Fibroblast of lung (primary cell): ENCODE measurements around the gene ASPRV1. TPM values are rescaled to one million over a fixed set of nuclear protein-coding genes. Genes with fewer than 3 reads are reported as not detected.

Experiments
- DNase-seq, 2 donors: peaks; one replicate each; pipeline versions ENCODE4 v3.0.0 to v3.0.0-alpha.2; 2010; ENCODE audit warnings: low read depth in 2 of 2
- H2AFZ ChIP-seq: 2 replicates; pipeline ENCODE4 v1.5.1; 2012; ENCODE audit warnings: low read length, control low read depth, inconsistent platforms
- H3K27ac ChIP-seq: 2 replicates; pipeline ENCODE4 v1.5.1; 2011; ENCODE audit warnings: low read length, control low read depth; ENCODE audit not compliant: insufficient read depth
- H3K27me3 ChIP-seq: 2 replicates; pipeline ENCODE4 v1.5.1; 2011; ENCODE audit warnings: mild to moderate bottlenecking, low read length; ENCODE audit not compliant: control insufficient read depth, insufficient read depth
- H3K36me3 ChIP-seq: 2 replicates; pipeline ENCODE4 v1.5.1; 2011; ENCODE audit warnings: low read length; ENCODE audit not compliant: control insufficient read depth, insufficient read depth
- H3K4me1 ChIP-seq: 2 replicates; pipeline ENCODE4 v1.5.1; 2011; ENCODE audit warnings: low read length; ENCODE audit not compliant: control insufficient read depth, insufficient read depth; ENCODE audit errors: extremely low read depth
- H3K4me2 ChIP-seq: 2 replicates; pipeline ENCODE4 v1.5.1; 2011; ENCODE audit warnings: low read length, control low read depth; ENCODE audit not compliant: insufficient read depth; ENCODE audit errors: extremely low read depth
- H3K4me3 ChIP-seq, 4 experiments: fragments of 200-600 bp in 1 of 4; sonication (generic) in 1 of 4; replicated peaks in 1 of 4; 2 replicates each; pipeline ENCODE4 v1.5.1; 2011 to 2016; ENCODE audit warnings: low read length in 4 of 4, low read depth in 3 of 4, mild to moderate bottlenecking in 3 of 4, control low read depth in 2 of 4, inconsistent platforms in 1 of 4, mixed read lengths in 1 of 4; ENCODE audit not compliant: insufficient read depth in 1 of 4; ENCODE audit errors: control extremely low read depth in 1 of 4
- H3K79me2 ChIP-seq: 2 replicates; pipeline ENCODE4 v1.5.1; 2012; ENCODE audit warnings: mild to moderate bottlenecking, low read length, inconsistent platforms; ENCODE audit not compliant: control insufficient read depth, insufficient read depth
- H3K9ac ChIP-seq: 2 replicates; pipeline ENCODE4 v1.5.1; 2011; ENCODE audit warnings: mild to moderate bottlenecking, low read length, control low read depth; ENCODE audit not compliant: insufficient read depth
- H3K9me3 ChIP-seq: 2 replicates; pipeline ENCODE4 v1.5.1; 2012; ENCODE audit warnings: low read depth, low read length; ENCODE audit not compliant: control insufficient read depth, insufficient read depth
- H4K20me1 ChIP-seq: 2 replicates; pipeline ENCODE4 v1.5.1; 2011; ENCODE audit warnings: low read length; ENCODE audit not compliant: control insufficient read depth, insufficient read depth; ENCODE audit errors: extremely low read depth
- CTCF ChIP-seq, 2 donors: IDR thresholded peaks in 1 of 2; conservative IDR thresholded peaks in 1 of 2; 1 replicate in 1 of 2; 2 replicates in 1 of 2; pipeline ENCODE4 v1.5.1; 2011 to 2012; ENCODE audit warnings: low read length in 2 of 2, control low read depth in 1 of 2, inconsistent platforms in 1 of 2, low read depth in 1 of 2, mild to moderate bottlenecking in 1 of 2
- EZH2 ChIP-seq: IDR thresholded peaks from 2 replicates; pipeline ENCODE4 v1.5.1; 2012; ENCODE audit warnings: low read length, control low read depth, mild to moderate bottlenecking; ENCODE audit errors: missing control alignments
- polyA plus RNA-seq, 2 donors: library from polyadenylated mRNA; depleted of rRNA in 1 of 2; stranded (reverse) in 1 of 2; unstranded in 1 of 2; fragments of >200 nt; gene quantifications; 2 replicates each; pipeline ENCODE4 v1.2.1, GENCODE V29; 2011 to 2012; ENCODE audit warnings: missing spikeins in 1 of 2
- total RNA-seq: library from RNA; depleted of rRNA; stranded (reverse); fragments of >200 nt; gene quantifications from 2 replicates; pipeline ENCODE4 v1.2.1, GENCODE V29; 2014

The ASPRV1 gene
- total and polyA plus RNA-seq, 2 donors (not counting 1 experiment from before 2014, with no cell fraction given), result 0.08 to 0.33 TPM

GRCh38 chr2:70009762-70010575 is 48.5 kb upstream of the ASPRV1 start:
- H3K36me3 ChIP-seq, result no peaks in the 10 kb centered on the region
- no peaks in the 10 kb centered on the region for H4K20me1 ChIP-seq
- no peaks in the 10 kb centered on the region for H3K9me3 ChIP-seq
- H2AFZ ChIP-seq, result no peak overlapping the region
- no peaks in the 10 kb centered on the region for H3K27me3 ChIP-seq
- peak in 1 of 2 donors; percentile 10 for DNase-seq
- H3K9ac ChIP-seq, result no peak overlapping the region
- no peak overlapping the region for H3K27ac ChIP-seq
- H3K79me2 ChIP-seq, result no peaks in the 10 kb centered on the region
- H3K4me1 ChIP-seq, result no peaks in the 10 kb centered on the region
- H3K4me3 ChIP-seq, result no peak overlapping the region
- H3K4me2 ChIP-seq, result no peak overlapping the region
- no peak for TF ChIP-seq CTCF (conservative IDR thresholded peaks at IDR 0.05 in 1 of 2, IDR thresholded peaks at IDR 0.05 in 1 of 2; ENCODE audit: low read depth in 1 of 2, low read length in 2 of 2)
- TF ChIP-seq EZH2, result no peak

- Histone ChIP-seq H4K20me1 (no peaks in the 10 kb centered on the region), H2AFZ (no peak overlapping the region), H3K79me2 (no peaks in the 10 kb centered on the region), H3K4me1 (no peaks in the 10 kb centered on the region), H3K36me3 (no peaks in the 10 kb centered on the region), H3K4me3 (no peak overlapping the region), H3K9me3 (no peaks in the 10 kb centered on the region), H3K27me3 (no peaks in the 10 kb centered on the region), H3K27ac (no peak overlapping the region), H3K4me2 (no peak overlapping the region), H3K9ac (no peak overlapping the region)
- no peak for DNase-seq
- TF ChIP-seq CTCF (conservative IDR thresholded peaks at IDR 0.05 in 1 of 2, IDR thresholded peaks at IDR 0.05 in 1 of 2; ENCODE audit: low read depth in 1 of 2, low read length in 2 of 2), result no peak
- no peak for TF ChIP-seq EZH2
Observed at GRCh38 chr2:70008290-70008689, 46.9 kb upstream of the ASPRV1 start.

GRCh38 chr2:70007151-70007550 is 45.7 kb upstream of the ASPRV1 start:
- H3K27me3 ChIP-seq, result no peaks in the 10 kb centered on the region
- no peaks in the 10 kb centered on the region for H3K36me3 ChIP-seq
- no peaks in the 10 kb centered on the region for H3K4me1 ChIP-seq
- TF ChIP-seq CTCF (conservative IDR thresholded peaks at IDR 0.05 in 1 of 2, IDR thresholded peaks at IDR 0.05 in 1 of 2; ENCODE audit: low read depth in 1 of 2, low read length in 2 of 2) (no peak), EZH2 (no peak)
- DNase-seq, result no peak
- no peak overlapping the region for H3K27ac ChIP-seq
- no peaks in the 10 kb centered on the region for H3K9me3 ChIP-seq
- no peak overlapping the region for H2AFZ ChIP-seq
- H3K79me2 ChIP-seq, result no peaks in the 10 kb centered on the region
- no peak overlapping the region for H3K4me2 ChIP-seq
- no peak overlapping the region for H3K4me3 ChIP-seq
- H4K20me1 ChIP-seq, result no peaks in the 10 kb centered on the region
- no peak overlapping the region for H3K9ac ChIP-seq
